Measurements from ENCODE around the gene GPD2. TPM values are rescaled to one million over a fixed set of nuclear protein-coding genes. Genes with fewer than 3 reads are reported as not detected.
"Not testable (repeated sequence)": the region's sequence is repeated elsewhere in the genome, so short reads cannot be mapped to it uniquely, and the experiment has no call there.

Gene GPD2
- total RNA-seq, 8 experiments from 2014 or later, result 2.1 to 69.3 (median 6.9) TPM

GRCh38 chr2:156490466-156490840, 54.3 kb downstream of the GPD2 start:
- Histone ChIP-seq H3K4me3 (no peak overlapping the region), H3K4me1 (replicated peaks in 1 of 2) (no peaks in the 10 kb centered on the region), H3K27ac (no peak overlapping the region)
- no peak for ATAC-seq (replicated peaks in 6 of 8)
- in situ Hi-C loops (cut with MboI; ENCODE audit: low pct_unique_long_range_greater_than_20kb in 2 of 9, low sequenced_read_pairs in 9 of 9, unreplicated experiment in 9 of 9), result no loop called here
- 86 to 100% (median 100%) methylated on average over 1 of the region's 1 CpG; no CpG with 5 or more reads in 4 of the 10 experiments for WGBS, 10 experiments

GRCh38 chr2:156491176-156491575, 55.0 kb downstream of the GPD2 start:
- Histone ChIP-seq H3K4me3 (no peak overlapping the region), H3K4me1 (replicated peaks in 1 of 2) (no peaks in the 10 kb centered on the region), H3K27ac (no peak overlapping the region)
- ATAC-seq (replicated peaks in 6 of 8), result no peak
- in situ Hi-C loops (cut with MboI; ENCODE audit: low pct_unique_long_range_greater_than_20kb in 2 of 9, low sequenced_read_pairs in 9 of 9, unreplicated experiment in 9 of 9), result no loop called here
- 62 to 94% (median 77%) methylated on average over 2 of the region's 2 CpGs; no CpG with 5 or more reads in 2 of the 10 experiments for WGBS, 10 experiments

GRCh38 chr2:156492979-156493378, 56.8 kb downstream of the GPD2 start:
- in situ Hi-C loops (cut with MboI; ENCODE audit: low pct_unique_long_range_greater_than_20kb in 2 of 9, low sequenced_read_pairs in 9 of 9, unreplicated experiment in 9 of 9), result no loop called here
- no peaks in the 10 kb centered on the region for H3K4me1 ChIP-seq (replicated peaks in 1 of 2)
- no peak overlapping the region for H3K4me3 ChIP-seq
- no peak for ATAC-seq (replicated peaks in 6 of 8)
- no peak overlapping the region for H3K27ac ChIP-seq

GRCh38 chr2:156495998-156496397, 59.8 kb downstream of the GPD2 start:
- H3K27ac ChIP-seq; in situ Hi-C loops (cut with MboI; ENCODE audit: low pct_unique_long_range_greater_than_20kb in 2 of 9, low sequenced_read_pairs in 9 of 9, unreplicated experiment in 9 of 9); H3K4me3 ChIP-seq; H3K4me1 ChIP-seq (replicated peaks in 1 of 2): not testable (repeated sequence)
- WGBS, 10 experiments, result 71 to 100% (median 87%) methylated on average over 1 of the region's 1 CpG; no CpG with 5 or more reads in 2 of the 10 experiments
- ATAC-seq (replicated peaks in 6 of 8), result peak in 1 of 8 experiments; percentile 46

- Histone ChIP-seq H3K27ac (no peak overlapping the region), H3K4me1 (replicated peaks in 1 of 2) (no peaks in the 10 kb centered on the region), H3K4me3 (no peak overlapping the region)
- in situ Hi-C loops (cut with MboI; ENCODE audit: low pct_unique_long_range_greater_than_20kb in 2 of 9, low sequenced_read_pairs in 9 of 9, unreplicated experiment in 9 of 9), result no loop called here
- no peak for ATAC-seq (replicated peaks in 6 of 8)
Measured at GRCh38 chr2:156505696-156506095, 69.5 kb downstream of the GPD2 start.

- peak in 5 of 8 experiments; percentile 39 to 80 (median 63) for ATAC-seq (replicated peaks in 6 of 8)
- Histone ChIP-seq H3K4me3 (no peak overlapping the region), H3K4me1 (replicated peaks in 1 of 2) (peaks cover 0 to 10% of the 10 kb centered on the region in 2 donors), H3K27ac (no peak overlapping the region)
- 86 to 100% (median 100%) methylated on average over 1 of the region's 1 CpG; no CpG with 5 or more reads in 5 of the 10 experiments for WGBS, 10 experiments
- in situ Hi-C loops (cut with MboI; ENCODE audit: low pct_unique_long_range_greater_than_20kb in 2 of 9, low sequenced_read_pairs in 9 of 9, unreplicated experiment in 9 of 9), result no loop called here
Measured at GRCh38 chr2:156511122-156511521, 74.9 kb downstream of the GPD2 start.

- in situ Hi-C loops (cut with MboI; ENCODE audit: low pct_unique_long_range_greater_than_20kb in 2 of 9, low sequenced_read_pairs in 9 of 9, unreplicated experiment in 9 of 9), result no loop called here
- no peak for ATAC-seq (replicated peaks in 6 of 8)
- Histone ChIP-seq H3K4me3 (no peak overlapping the region), H3K4me1 (replicated peaks in 1 of 2) (peaks cover 0 to 10% of the 10 kb centered on the region in 2 donors), H3K27ac (no peak overlapping the region)
Measured at GRCh38 chr2:156511803-156512202, 75.6 kb downstream of the GPD2 start.

- Histone ChIP-seq H3K27ac (no peak overlapping the region), H3K4me3 (no peak overlapping the region), H3K4me1 (replicated peaks in 1 of 2) (peaks cover 0 to 10% of the 10 kb centered on the region in 2 donors)
- 75 to 100% (median 92%) methylated on average over 1 to 2 of the region's 2 CpGs; no CpG with 5 or more reads in 1 of the 10 experiments for WGBS, 10 experiments
- in situ Hi-C loops (cut with MboI; ENCODE audit: low pct_unique_long_range_greater_than_20kb in 2 of 9, low sequenced_read_pairs in 9 of 9, unreplicated experiment in 9 of 9), result no loop called here
- no peak for ATAC-seq (replicated peaks in 6 of 8)
Measured at GRCh38 chr2:156512451-156512850, 76.3 kb downstream of the GPD2 start.

GRCh38 chr2:156513219-156513618, 77.0 kb downstream of the GPD2 start:
- H3K4me3 ChIP-seq, result no peak overlapping the region
- no peak for ATAC-seq (replicated peaks in 6 of 8)
- peaks cover 0 to 10% of the 10 kb centered on the region in 2 donors for H3K4me1 ChIP-seq (replicated peaks in 1 of 2)
- in situ Hi-C loops (cut with MboI; ENCODE audit: low pct_unique_long_range_greater_than_20kb in 2 of 9, low sequenced_read_pairs in 9 of 9, unreplicated experiment in 9 of 9), result no loop called here
- 83 to 100% (median 95%) methylated on average over 1 to 2 of the region's 2 CpGs; no CpG with 5 or more reads in 1 of the 10 experiments for WGBS, 10 experiments
- H3K27ac ChIP-seq, result no peak overlapping the region

- peak in 1 of 8 experiments; percentile 18 for ATAC-seq (replicated peaks in 6 of 8)
- in situ Hi-C loops (cut with MboI; ENCODE audit: low pct_unique_long_range_greater_than_20kb in 2 of 9, low sequenced_read_pairs in 9 of 9, unreplicated experiment in 9 of 9), result no loop called here
- no peak overlapping the region for H3K27ac ChIP-seq
- H3K4me1 ChIP-seq (replicated peaks in 1 of 2), result peaks cover 0 to 9% of the 10 kb centered on the region in 2 donors
- H3K4me3 ChIP-seq, result no peak overlapping the region
Measured at GRCh38 chr2:156517419-156517818, 81.2 kb downstream of the GPD2 start.

- WGBS, 10 experiments, result 0 to 100% (median 83%) methylated on average over 1 to 4 of the region's 4 CpGs
- Histone ChIP-seq H3K4me3 (no peak overlapping the region), H3K27ac (no peak overlapping the region), H3K4me1 (replicated peaks in 1 of 2) (peaks cover 0 to 3% of the 10 kb centered on the region in 2 donors)
- in situ Hi-C loops (cut with MboI; ENCODE audit: low pct_unique_long_range_greater_than_20kb in 2 of 9, low sequenced_read_pairs in 9 of 9, unreplicated experiment in 9 of 9), result no loop called here
- ATAC-seq (replicated peaks in 6 of 8), result peak in 1 of 8 experiments; percentile 82
Measured at GRCh38 chr2:156518138-156518537, 82.0 kb downstream of the GPD2 start.

GRCh38 chr2:156522864-156523440, 86.8 kb downstream of the GPD2 start:
- in situ Hi-C loops (cut with MboI; ENCODE audit: low pct_unique_long_range_greater_than_20kb in 2 of 9, low sequenced_read_pairs in 9 of 9, unreplicated experiment in 9 of 9), result no loop called here
- Histone ChIP-seq H3K27ac (no peak overlapping the region), H3K4me3 (no peak overlapping the region), H3K4me1 (replicated peaks in 1 of 2) (no peaks in the 10 kb centered on the region)
- 83 to 100% (median 96%) methylated on average over 1 to 4 of the region's 4 CpGs for WGBS, 10 experiments
- ATAC-seq (replicated peaks in 6 of 8), result no peak

- 90 to 100% (median 99%) methylated on average over 1 to 2 of the region's 2 CpGs for WGBS, 10 experiments
- Histone ChIP-seq H3K4me3 (no peak overlapping the region), H3K4me1 (replicated peaks in 1 of 2) (no peaks in the 10 kb centered on the region), H3K27ac (no peak overlapping the region)
- no peak for ATAC-seq (replicated peaks in 6 of 8)
- in situ Hi-C loops (cut with MboI; ENCODE audit: low pct_unique_long_range_greater_than_20kb in 2 of 9, low sequenced_read_pairs in 9 of 9, unreplicated experiment in 9 of 9), result no loop called here
Measured at GRCh38 chr2:156526950-156527636, 90.9 kb downstream of the GPD2 start.

- ATAC-seq (replicated peaks in 6 of 8); H3K4me3 ChIP-seq; H3K4me1 ChIP-seq (replicated peaks in 1 of 2); H3K27ac ChIP-seq; in situ Hi-C loops (cut with MboI; ENCODE audit: low pct_unique_long_range_greater_than_20kb in 2 of 9, low sequenced_read_pairs in 9 of 9, unreplicated experiment in 9 of 9): not testable (repeated sequence)
- no CpG with 5 or more reads among the region's 5 CpGs for WGBS, 10 experiments
Measured at GRCh38 chr2:156528583-156528982, 92.4 kb downstream of the GPD2 start.

Data from motor neuron (in vitro differentiated cells).